Fibroblast of skin of right quadriceps (primary cell): Measurements from ENCODE around the gene CFC1B.
"Not testable (repeated sequence)": the region's sequence is repeated elsewhere in the genome, so short reads cannot be mapped to it uniquely, and the experiment has no call there.

Experiments used
- DNase-seq: peaks from one replicate; pipeline ENCODE4 v3.0.0-alpha.2; 2013

Gene CFC1B

DNA sequence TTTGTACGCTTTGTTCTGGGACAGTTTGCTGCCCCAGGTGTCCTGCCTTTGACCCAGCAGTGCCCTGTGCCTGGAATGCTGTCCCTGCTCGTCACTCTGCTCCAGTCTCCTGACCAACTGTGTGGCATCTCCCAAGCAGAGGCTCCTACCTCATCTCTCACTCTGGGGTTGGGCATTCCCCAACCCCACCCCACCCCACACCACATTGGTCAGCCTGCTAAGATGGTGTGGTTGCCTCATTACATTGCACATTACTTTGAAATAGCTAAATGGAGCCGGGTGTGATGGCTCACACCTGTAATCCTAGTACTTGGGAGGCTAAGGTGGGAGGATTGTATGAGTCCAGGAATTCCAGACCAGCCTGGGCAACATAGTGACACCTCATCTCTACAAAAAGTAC, 50.9 kb downstream of the CFC1B start:
- DNase-seq, result not testable (repeated sequence)

DNA sequence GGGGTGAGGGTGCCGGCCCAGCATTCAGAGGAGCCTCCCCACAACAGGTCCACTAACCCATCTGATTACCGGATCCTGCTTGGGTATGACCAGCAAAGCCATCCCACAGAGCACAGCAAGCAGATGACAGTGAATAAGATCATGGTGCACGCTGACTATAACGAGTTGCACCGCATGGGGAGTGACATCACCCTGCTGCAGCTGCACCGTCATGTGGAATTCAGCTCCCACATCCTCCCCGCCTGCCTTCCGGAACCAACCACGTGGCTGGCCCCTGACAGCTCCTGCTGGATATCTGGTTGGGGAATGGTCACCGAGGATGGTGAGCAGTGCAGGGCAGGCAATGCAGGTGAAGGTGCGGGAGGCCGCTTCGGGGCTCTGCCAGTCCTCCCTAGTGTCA, 53.2 kb downstream of the CFC1B start:
- not testable (repeated sequence) for DNase-seq

DNA sequence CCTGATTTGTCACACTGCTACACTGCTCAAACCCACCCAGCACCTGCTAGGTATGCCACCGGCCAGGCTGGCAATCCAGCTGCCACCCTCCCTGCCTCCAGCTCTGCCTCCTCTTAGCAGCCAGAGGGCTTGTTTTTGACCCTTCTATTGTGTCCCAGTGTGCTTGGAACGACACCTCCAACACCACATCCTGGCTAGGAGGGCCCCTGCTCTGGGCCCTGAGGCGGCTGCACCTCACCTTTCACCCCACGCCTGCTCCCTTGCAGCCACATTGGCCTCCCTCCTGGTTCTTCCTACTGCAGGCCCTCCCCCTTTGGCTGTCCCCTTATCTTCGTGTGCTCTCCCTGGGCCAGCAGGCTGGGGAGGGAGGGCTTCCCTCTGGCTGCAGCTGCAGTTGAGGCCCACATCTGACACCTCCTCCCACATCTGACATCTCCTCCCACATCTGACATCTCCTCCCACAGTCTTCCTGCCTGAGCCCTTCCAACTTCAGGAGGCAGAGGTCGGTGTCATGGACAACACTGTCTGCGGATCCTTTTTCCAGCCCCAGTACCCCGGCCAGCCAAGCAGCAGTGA, 55.3 kb downstream of the CFC1B start:
- DNase-seq, result not testable (repeated sequence)

DNA sequence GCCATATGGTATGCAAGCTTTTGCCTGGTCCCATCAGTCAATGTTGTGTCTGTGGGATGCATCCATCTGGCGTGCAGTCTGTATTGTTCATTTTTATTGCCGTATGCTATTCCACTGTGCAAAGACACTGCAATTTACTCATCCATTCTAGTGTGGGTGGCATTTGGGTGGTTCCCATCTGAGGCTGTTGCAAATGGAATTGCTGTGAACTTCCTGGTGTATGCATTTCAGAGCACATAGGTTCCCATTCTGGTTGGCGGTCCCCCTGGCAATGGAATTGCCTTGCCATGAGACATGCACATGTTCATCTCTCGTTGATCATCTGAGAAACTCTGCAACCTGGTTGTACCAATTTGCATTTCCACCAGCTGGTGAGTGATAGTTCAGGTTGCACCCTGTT, 56.5 kb downstream of the CFC1B start:
- DNase-seq, result not testable (repeated sequence)
